HepG2 (cell line): ENCODE data around the gene TMEM266. TPM values are rescaled to one million over a fixed set of nuclear protein-coding genes. Genes with fewer than 3 reads are reported as not detected.
A peak's percentile ranks its signal among the peaks of the same experiment; 100 is the strongest.

Experiments used
- HNRNPH1 ChIP-seq: fragments of 200-400 bp; formaldehyde crosslinking; optimal IDR thresholded peaks from 2 replicates; pipeline ENCODE3; 2017; ENCODE audit warnings: mild to moderate bottlenecking, low read depth, low read length
- JDP2 ChIP-seq: sonication (generic); formaldehyde crosslinking; IDR thresholded peaks from 2 replicates; pipeline ENCODE4 v1.8.1; 2022; ENCODE audit warnings: missing genetic modification reagents, borderline replicate concordance
- MED1 ChIP-seq: sonication (generic); formaldehyde crosslinking; IDR thresholded peaks from 2 replicates; pipeline ENCODE4 v1.4.0; 2020; ENCODE audit warnings: missing genetic modification reagents
- MXD4 ChIP-seq: IDR thresholded peaks from 2 replicates; pipeline ENCODE4 v1.6.1; 2016; ENCODE audit warnings: mild to moderate bottlenecking, missing biosample characterization, missing genetic modification reagents
- NR3C1 ChIP-seq: sonication (generic); formaldehyde crosslinking; IDR thresholded peaks from 2 replicates; pipeline ENCODE4 v1.4.0; 2020; ENCODE audit warnings: missing genetic modification reagents
- PAX8 ChIP-seq: sonication (generic); formaldehyde crosslinking; IDR thresholded peaks from 2 replicates; pipeline ENCODE4 v1.8.0; 2022; ENCODE audit warnings: mild to moderate bottlenecking, missing genetic modification reagents, borderline replicate concordance
- PITX1 ChIP-seq: sonication (generic); formaldehyde crosslinking; IDR thresholded peaks from 2 replicates; pipeline ENCODE4 v1.5.1; 2020; ENCODE audit warnings: mild to moderate bottlenecking, missing genetic modification reagents
- SUZ12 ChIP-seq: fragments of 150-350 bp; IDR thresholded peaks from 2 replicates; pipeline ENCODE4 v1.6.1; 2014; ENCODE audit warnings: low read depth, low read length
- TOE1 ChIP-seq: sonication (generic); formaldehyde crosslinking; IDR thresholded peaks from 2 replicates; pipeline ENCODE4 v1.4.0; 2020; ENCODE audit warnings: mild to moderate bottlenecking, missing genetic modification reagents
- polyA plus RNA-seq, 8 experiments: library from polyadenylated mRNA; depleted of rRNA in 3 of 8; stranded (reverse) in 7 of 8; unstranded in 1 of 8; fragments of >200 nt; fragmentation: Illumina TruSeq in 4 of 8; extraction: Trizol in 4 of 8; gene quantifications; 2 replicates each; pipeline versions ENCODE4 v1.2.1 to v1.2.3, GENCODE V29; 2011 to 2016; ENCODE audit warnings: low read depth in 4 of 8, missing spikeins in 1 of 8, mixed read lengths in 1 of 8; ENCODE audit not compliant: insufficient read depth in 1 of 8
- total RNA-seq, 5 experiments: library from RNA; depleted of rRNA; stranded (reverse); fragments of >200 nt; fragmentation: Illumina TruSeq; extraction: Trizol; gene quantifications; 2 replicates each; pipeline ENCODE4 v1.2.3, GENCODE V29; 2016; ENCODE audit warnings: low read depth in 1 of 5
- TF ChIP-seq, protein P1 (sequence below), 2 experiments: sonication (generic) in 1 of 2; formaldehyde crosslinking in 1 of 2; IDR thresholded peaks; 2 replicates each; pipeline versions ENCODE4 v1.4.0 to v1.6.1; 2016 to 2020; ENCODE audit warnings: borderline replicate concordance in 1 of 2, low read depth in 1 of 2, mild to moderate bottlenecking in 1 of 2, missing genetic modification reagents in 1 of 2
- TF ChIP-seq, protein P2 (sequence below): sonication (generic); formaldehyde crosslinking; IDR thresholded peaks from 2 replicates; pipeline ENCODE4 v1.8.0; 2022; ENCODE audit warnings: missing genetic modification reagents, mild to moderate bottlenecking, moderate library complexity, borderline replicate concordance
- TF ChIP-seq, protein P3 (sequence below): sonication (generic); formaldehyde crosslinking; IDR thresholded peaks from 2 replicates; pipeline ENCODE4 v1.4.0; 2020; ENCODE audit warnings: missing genetic modification reagents, mild to moderate bottlenecking, borderline replicate concordance
- TF ChIP-seq, protein P4 (sequence below): sonication (generic); formaldehyde crosslinking; conservative IDR thresholded peaks from 2 replicates; pipeline ENCODE4 v1.8.0; 2022; ENCODE audit warnings: missing genetic modification reagents

The TMEM266 gene
- total and polyA plus RNA-seq, 2 of the 13 experiments (the other 11 are each of a cell fraction or from before 2014, with no cell fraction given), result 0.04 TPM; not detected in 1

DNA sequence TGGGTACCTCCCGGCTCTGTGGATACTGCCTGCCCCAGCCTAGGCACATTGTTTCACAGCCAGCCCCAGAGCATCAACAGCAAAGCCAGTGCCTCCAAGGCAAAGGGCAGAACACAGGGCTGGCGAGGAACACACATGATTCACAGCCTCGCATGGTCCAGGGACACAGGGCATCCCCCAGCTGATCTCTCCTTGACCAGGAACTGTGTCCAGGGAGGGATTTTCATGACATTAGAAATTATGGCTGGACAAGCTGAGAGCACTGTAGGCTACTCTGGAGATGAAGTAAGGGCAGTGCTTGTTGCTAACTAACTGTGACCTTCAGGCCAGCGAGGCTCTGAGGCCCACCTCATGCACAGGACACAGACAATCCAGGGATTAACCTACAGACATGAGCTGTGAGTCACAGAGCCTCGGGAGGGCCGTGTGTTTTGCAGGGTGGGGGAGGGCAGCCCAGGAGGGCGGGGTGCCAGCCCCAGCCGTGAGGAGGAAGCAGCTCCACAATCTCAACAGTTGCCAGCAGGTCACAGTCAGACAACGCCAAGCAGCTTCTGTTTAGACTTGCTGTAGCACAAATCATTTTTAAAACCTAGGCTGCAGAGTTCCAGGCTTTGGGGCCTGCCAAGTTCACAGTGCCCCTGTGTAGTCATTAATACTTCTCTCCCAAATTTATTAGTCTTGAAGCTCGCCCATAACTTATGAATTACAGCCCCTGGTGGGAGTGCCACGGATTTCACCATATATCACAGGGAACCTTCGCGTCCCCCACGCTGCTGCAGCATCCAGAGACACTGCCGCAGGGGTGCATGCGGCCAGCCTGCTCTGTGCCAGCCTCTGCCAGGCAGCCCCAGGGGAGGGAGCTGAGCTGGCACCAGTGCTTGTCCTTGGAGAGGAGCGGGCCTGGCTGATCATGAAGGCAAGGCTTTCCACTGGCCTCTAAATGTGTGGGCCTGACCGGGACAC lies 136.8 kb downstream of the TMEM266 start (continued):
- TF ChIP-seq, protein P1, sequence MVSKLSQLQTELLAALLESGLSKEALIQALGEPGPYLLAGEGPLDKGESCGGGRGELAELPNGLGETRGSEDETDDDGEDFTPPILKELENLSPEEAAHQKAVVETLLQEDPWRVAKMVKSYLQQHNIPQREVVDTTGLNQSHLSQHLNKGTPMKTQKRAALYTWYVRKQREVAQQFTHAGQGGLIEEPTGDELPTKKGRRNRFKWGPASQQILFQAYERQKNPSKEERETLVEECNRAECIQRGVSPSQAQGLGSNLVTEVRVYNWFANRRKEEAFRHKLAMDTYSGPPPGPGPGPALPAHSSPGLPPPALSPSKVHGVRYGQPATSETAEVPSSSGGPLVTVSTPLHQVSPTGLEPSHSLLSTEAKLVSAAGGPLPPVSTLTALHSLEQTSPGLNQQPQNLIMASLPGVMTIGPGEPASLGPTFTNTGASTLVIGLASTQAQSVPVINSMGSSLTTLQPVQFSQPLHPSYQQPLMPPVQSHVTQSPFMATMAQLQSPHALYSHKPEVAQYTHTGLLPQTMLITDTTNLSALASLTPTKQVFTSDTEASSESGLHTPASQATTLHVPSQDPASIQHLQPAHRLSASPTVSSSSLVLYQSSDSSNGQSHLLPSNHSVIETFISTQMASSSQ (IDR thresholded peaks at IDR 0.05; ENCODE audit: low read depth), result no peak; the same call in 1 of the 2 replicates
- TF ChIP-seq, protein P1 (CRISPR knock-in tag; IDR thresholded peaks at IDR 0.05; ENCODE audit: borderline replicate concordance), result peak; percentile 60
- no peak for TF ChIP-seq TOE1 (CRISPR knock-in tag)
- TF ChIP-seq SUZ12, result no peak
- no peak for TF ChIP-seq PAX8 (CRISPR knock-in tag)
- peak; percentile 55; the same call in 1 of the 2 replicates for TF ChIP-seq MED1 (CRISPR knock-in tag)
- TF ChIP-seq MXD4 (CRISPR knock-in tag), result 0 out of 2 replicates have a peak, but pooled peaks have one; percentile 39
- TF ChIP-seq, protein P2, sequence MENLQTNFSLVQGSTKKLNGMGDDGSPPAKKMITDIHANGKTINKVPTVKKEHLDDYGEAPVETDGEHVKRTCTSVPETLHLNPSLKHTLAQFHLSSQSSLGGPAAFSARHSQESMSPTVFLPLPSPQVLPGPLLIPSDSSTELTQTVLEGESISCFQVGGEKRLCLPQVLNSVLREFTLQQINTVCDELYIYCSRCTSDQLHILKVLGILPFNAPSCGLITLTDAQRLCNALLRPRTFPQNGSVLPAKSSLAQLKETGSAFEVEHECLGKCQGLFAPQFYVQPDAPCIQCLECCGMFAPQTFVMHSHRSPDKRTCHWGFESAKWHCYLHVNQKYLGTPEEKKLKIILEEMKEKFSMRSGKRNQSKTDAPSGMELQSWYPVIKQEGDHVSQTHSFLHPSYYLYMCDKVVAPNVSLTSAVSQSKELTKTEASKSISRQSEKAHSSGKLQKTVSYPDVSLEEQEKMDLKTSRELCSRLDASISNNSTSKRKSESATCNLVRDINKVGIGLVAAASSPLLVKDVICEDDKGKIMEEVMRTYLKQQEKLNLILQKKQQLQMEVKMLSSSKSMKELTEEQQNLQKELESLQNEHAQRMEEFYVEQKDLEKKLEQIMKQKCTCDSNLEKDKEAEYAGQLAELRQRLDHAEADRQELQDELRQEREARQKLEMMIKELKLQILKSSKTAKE, result peak; percentile 78; the same call in 1 of the 2 replicates
- TF ChIP-seq NR3C1 (CRISPR knock-in tag), result no peak
- TF ChIP-seq, protein P3, sequence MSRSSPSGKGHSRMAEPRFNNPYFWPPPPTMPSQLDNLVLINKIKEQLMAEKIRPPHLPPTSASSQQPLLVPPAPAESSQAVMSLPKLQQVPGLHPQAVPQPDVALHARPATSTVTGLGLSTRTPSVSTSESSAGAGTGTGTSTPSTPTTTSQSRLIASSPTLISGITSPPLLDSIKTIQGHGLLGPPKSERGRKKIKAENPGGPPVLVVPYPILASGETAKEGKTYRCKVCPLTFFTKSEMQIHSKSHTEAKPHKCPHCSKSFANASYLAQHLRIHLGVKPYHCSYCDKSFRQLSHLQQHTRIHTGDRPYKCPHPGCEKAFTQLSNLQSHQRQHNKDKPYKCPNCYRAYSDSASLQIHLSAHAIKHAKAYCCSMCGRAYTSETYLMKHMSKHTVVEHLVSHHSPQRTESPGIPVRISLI, result no peak
- TF ChIP-seq HNRNPH1, result no peak
- TF ChIP-seq, protein P4, sequence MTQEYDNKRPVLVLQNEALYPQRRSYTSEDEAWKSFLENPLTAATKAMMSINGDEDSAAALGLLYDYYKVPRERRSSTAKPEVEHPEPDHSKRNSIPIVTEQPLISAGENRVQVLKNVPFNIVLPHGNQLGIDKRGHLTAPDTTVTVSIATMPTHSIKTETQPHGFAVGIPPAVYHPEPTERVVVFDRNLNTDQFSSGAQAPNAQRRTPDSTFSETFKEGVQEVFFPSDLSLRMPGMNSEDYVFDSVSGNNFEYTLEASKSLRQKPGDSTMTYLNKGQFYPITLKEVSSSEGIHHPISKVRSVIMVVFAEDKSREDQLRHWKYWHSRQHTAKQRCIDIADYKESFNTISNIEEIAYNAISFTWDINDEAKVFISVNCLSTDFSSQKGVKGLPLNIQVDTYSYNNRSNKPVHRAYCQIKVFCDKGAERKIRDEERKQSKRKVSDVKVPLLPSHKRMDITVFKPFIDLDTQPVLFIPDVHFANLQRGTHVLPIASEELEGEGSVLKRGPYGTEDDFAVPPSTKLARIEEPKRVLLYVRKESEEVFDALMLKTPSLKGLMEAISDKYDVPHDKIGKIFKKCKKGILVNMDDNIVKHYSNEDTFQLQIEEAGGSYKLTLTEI (CRISPR knock-in tag), result no peak
- no peak for TF ChIP-seq JDP2 (CRISPR knock-in tag)
- TF ChIP-seq PITX1 (CRISPR knock-in tag), result peak; percentile 98
